Activated naive CD4-positive, alpha-beta T cell treated with Interleukin-2 at 50 U/mL for 16 hours (primary cell): ENCODE data around the gene UBE2QL1.

Experiments
- DNase-seq: peaks from one replicate; pipeline ENCODE4 v3.0.0-alpha.2; 2020

UBE2QL1 gene

DNA sequence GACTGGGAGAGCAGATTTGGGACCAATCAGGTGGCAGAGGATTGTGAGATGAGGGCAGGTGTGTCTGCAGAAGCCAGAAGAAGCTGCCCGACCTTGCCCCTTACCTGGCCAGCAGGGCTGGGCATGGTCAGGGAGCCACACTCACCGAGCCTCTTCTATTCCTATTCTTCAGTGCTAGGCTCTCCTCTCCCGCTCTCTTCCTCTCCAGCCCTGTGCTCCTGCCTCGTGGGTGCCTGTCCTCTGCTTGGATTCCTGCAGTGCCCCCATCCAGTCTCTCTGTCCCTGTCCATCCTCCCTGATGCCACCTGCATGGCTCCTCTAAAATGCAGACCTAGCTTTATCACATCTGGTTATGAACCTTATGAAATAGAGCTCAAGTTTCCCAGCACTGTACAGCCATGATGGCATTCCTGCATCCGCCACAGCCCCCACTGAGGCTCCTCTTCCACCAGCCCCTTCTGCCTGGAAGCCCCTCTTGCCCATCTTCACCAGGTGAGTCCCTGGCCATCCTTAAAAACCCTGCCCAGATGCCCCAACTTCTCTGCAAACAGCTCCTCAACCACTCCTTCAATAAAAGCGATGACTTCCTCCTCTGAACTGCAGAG, 8.2 kb downstream of the UBE2QL1 start:
- DNase-seq: no peak

GRCh38 chr5:6457592-6457991, 8.9 kb downstream of the UBE2QL1 start:
- no peak for DNase-seq

GRCh38 chr5:6458833-6459232, 10.2 kb downstream of the UBE2QL1 start:
- DNase-seq: no peak

- DNase-seq: no peak
These were observed 11.2 kb downstream of the UBE2QL1 start for GRCh38 chr5:6459896-6460295.

- no peak for DNase-seq
These were observed 12.3 kb downstream of the UBE2QL1 start for GRCh38 chr5:6461006-6461405.

DNA sequence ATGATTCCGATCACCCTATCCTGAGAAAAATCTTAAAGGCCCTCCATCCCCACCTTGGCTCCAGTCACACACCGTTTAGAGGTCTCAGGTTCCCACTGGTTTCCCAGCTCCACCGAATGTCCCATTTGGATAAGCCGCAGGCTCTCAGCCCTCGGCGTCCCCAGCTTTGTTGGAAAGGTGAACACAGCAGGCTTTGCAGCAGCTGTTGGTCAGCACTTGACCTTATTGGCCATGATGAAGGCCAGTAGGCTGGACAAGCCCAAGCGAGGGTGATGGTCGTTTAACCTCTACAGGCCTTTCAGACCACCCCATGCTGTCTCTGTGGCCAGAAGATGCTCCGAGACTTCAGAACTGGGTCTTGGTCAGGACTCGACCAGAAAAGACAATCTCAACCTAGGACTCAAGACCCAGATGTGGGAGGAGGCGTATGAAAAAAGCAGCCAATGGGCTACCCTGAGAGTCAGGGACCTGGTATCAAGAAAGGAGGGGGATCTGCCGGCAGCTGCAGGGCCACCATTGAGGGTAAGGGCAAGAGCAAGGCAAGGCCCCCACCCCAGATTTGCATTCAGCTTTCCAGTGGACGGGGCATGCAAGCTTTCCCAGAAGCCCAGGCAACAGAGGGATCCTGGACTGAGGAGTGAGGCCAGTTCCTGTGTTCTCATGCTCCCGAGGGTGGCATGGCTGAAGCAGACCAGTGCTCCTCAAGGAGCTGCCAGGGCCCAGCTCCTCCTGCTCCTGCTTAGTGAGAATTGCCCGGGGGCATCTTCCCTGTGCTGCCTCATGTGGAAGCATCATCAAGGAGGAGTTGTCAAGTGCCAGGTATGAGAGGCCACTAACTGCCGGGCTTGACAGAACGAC, 13.4 kb downstream of the UBE2QL1 start:
- DNase-seq: no peak

- DNase-seq: no peak
These were observed 14.0 kb downstream of the UBE2QL1 start for GRCh38 chr5:6462671-6463070.

DNA sequence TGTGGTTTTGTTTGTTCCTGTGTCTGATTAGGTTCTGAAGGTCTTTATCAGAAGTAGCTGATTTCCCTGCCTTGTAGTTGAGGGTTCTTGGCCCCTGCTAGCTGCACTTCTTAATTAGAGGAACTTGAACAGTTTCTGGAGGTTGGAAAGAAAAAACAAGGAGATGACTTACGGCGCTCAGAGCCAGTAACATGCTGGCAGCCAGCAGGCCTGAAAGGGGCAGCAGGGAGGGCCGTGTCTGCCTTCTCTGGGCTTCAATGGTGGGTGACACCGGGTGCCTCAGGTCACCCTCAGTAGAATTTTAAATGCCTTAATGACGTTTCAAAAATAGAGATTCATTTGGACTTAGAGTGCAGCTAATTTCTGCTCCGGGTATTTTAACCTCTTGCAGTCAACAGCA, 15.8 kb downstream of the UBE2QL1 start:
- no peak for DNase-seq

DNA sequence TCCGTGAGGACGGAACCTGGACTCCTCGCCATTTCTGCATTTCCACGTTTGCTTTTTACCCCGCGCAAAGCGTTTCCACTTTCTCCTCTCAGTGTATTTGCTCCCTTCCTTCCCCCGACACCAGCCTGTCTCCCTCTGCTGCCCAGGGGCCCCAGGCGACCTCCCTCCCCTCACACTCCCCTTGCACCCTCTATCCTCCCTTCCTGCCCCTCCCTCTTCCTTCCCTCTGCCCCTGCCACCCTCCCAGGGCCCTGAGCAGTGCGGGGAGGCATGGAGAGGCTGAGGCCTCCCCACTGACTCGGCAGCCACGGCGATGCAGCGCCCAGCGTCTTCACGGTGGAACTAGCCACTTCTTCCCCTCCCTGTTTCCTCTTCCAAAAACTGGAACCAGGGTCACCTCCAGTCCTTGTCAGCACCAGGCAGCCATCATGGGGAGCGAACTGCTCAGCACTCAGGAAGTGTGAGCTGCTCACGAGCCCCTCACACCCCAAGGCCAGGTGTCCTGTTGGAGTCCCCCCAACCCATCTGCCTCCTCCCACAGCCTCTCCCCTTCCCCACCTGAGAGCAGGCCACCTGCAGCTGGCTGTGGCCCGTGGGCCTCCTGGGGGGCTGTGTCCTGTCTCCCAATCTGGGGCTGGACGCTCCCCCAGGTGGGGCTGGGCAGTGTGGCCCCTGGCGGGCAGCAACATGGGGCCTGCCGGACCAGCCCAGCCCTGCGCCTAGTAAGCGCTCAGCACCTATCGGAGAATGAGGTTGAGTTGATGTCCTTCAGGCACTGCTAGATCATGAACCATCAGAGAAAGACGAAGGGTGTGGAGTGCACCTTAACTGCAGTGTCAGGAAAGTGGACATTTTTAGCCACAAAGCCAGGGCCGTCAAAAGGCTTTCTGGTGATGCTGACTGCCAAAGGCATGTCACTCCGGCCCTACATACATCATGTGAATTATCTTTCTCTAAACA, 17.5 kb downstream of the UBE2QL1 start:
- DNase-seq: no peak

DNA sequence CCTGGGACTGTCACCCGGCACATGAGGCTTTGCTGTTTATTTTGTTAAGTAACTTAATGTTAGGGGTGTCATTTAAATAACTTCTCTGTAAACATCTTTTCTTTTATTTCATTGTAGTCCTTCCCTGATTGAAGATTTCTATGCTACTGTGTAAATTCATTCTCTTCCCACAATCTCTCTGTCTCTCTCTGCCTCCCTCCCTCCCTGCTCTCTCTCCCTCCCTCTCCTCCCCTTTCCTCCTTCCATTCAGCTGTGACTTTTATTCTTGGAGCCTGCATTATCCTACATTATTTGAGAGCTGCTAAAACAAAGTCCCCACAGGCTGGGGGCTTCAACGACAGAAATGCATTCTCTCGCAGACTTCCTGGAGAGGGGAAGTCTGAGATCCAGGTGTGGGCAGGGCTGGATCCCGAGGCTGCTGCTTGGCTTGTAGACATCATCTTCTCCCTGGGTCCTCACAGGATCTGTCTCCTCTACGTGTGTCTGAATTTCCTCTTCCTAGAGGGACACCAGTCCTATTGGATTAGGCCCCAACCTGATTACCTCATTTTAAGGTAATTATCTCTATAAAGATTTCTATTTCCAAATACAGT, 18.4 kb downstream of the UBE2QL1 start:
- no peak for DNase-seq

DNA sequence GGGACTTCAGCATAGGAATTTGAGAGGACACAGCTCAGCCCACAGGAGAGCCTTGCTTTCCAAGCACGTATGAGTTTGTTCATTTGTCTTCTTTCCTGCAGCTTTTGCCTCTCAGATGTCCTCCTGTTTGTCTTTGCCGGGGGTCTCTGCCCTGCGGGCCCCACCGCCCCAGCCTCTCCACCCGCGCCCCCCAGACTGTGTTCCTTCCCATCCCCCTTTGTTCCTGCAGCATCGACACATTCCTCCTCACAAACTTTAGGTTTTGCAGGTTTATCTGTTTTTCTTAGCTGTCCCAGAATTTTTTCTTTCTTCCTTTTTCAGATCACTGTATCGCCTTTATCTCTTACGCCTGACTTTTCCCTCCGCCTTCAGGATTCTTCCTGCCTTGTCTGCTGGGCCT, 18.9 kb downstream of the UBE2QL1 start:
- DNase-seq: no peak

GRCh38 chr5:6468104-6468503, 19.4 kb downstream of the UBE2QL1 start:
- no peak for DNase-seq

DNA sequence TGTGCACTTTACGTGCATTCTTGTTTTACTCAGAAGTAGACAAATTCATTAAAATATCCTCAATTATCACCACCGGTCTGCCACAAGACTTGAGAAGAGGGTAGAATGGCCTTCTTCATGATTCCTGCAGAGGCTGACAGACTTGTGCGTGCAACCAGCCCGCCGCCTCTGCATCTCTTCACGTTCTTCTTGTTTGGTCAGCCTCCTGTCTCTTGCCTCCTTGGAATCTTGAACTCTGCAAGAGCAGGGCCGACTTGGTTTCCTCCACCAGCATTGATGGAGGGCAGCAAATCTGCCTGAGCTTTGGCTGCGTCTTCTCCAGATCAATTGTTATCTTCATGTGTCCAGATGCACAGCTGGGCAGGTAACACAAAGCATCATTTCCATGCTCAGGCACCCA, 20.2 kb downstream of the UBE2QL1 start:
- DNase-seq: no peak

GRCh38 chr5:6469836-6470235, 21.2 kb downstream of the UBE2QL1 start:
- DNase-seq: no peak

- DNase-seq: no peak
These were observed 22.0 kb downstream of the UBE2QL1 start for GRCh38 chr5:6470672-6471071.

- DNase-seq: no peak
These were observed 22.6 kb downstream of the UBE2QL1 start for GRCh38 chr5:6471252-6471651.

- DNase-seq: no peak
These were observed 24.1 kb downstream of the UBE2QL1 start for GRCh38 chr5:6472792-6473191.

DNA sequence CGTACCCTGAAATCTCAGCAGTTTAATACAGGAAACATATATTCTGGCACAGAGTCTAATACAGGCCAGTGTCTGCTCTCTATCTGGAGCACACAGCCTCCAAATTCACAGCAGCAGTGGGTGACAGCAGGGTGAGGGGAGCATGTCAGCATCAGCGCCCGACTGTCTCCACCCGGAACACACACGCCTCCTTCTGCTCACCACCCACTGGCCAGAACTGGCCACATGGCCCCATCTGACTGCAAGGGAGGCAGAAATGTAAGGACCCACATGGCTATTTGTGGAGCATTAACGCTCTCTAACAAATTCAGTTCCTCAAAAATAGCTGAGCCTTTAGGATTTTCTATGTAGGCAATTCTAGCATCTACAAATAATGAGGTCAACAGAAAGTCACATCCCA, 24.6 kb downstream of the UBE2QL1 start:
- DNase-seq: no peak

GRCh38 chr5:6475626-6476312, 27.1 kb downstream of the UBE2QL1 start:
- no peak for DNase-seq

DNA sequence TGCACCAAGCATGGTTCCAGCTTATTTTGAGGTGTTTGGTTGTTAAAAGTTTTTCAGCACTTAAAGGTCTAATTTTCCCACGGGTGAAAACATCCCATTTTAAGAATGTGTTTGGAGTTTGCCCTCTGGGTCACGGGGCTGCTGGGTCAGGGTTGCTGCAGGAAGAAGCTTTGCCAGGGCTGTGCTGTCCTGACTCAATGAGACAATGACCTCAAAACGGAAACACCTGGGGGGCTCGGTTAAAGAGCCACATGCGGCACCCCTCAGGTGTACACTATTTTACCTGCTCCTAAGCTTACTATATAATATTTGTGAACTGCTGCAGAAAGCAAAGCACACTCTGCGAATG, 27.6 kb downstream of the UBE2QL1 start:
- no peak for DNase-seq

GRCh38 chr5:6478793-6479192, 30.1 kb downstream of the UBE2QL1 start:
- no peak for DNase-seq
